Activated CD4-positive, alpha-beta memory T cell treated with anti-CD3 and anti-CD28 coated beads for 36 hours (primary cell): ENCODE results near the gene CREB3L2. TPM values are rescaled to one million over a fixed set of nuclear protein-coding genes. Genes with fewer than 3 reads are reported as not detected.

Experiments
- CTCF ChIA-PET: fragments of 350-600 bp; sonication (Branson Sonifier 250); formaldehyde crosslinking; loops from one replicate; lab custom pipeline; 2021; ENCODE audit warnings: antibody characterized with exemption, inconsistent platforms; lab: Charles Lee
- POLR2A ChIA-PET: fragments of 350-600 bp; sonication (Branson Sonifier 250); formaldehyde crosslinking; loops from one replicate; lab custom pipeline; 2021; ENCODE audit warnings: antibody characterized with exemption; lab: Charles Lee
- DNase-seq: peaks from one replicate; pipeline ENCODE4 v3.0.0-alpha.2; 2020
- H3K27ac Mint-ChIP-seq: one replicate; pipeline ENCODE4 v1.8.0; 2021; ENCODE audit warnings: mixed read lengths
- H3K27me3 Mint-ChIP-seq: one replicate; pipeline ENCODE4 v1.8.0; 2021; ENCODE audit warnings: mixed read lengths
- H3K36me3 Mint-ChIP-seq: one replicate; pipeline ENCODE4 v1.8.0; 2021; ENCODE audit warnings: mixed read lengths
- H3K4me1 Mint-ChIP-seq: one replicate; pipeline ENCODE4 v1.8.0; 2021; ENCODE audit warnings: low read depth, mixed read lengths
- H3K4me3 Mint-ChIP-seq: one replicate; pipeline ENCODE4 v1.8.0; 2021; ENCODE audit warnings: mild to moderate bottlenecking, mixed read lengths
- H3K9me3 Mint-ChIP-seq: one replicate; pipeline ENCODE4 v1.8.0; 2021; ENCODE audit warnings: mixed read lengths
- intact Hi-C: fragments of 100-400 bp; cut with micrococcal nuclease; formaldehyde crosslinking; loops from one replicate; pipeline ENCODE4 v1.15.1; 2023
- total RNA-seq, 2 experiments: library from RNA; stranded (reverse); gene quantifications; one replicate each; pipeline ENCODE4 v1.2.3, GENCODE V29; 2021

Gene CREB3L2
- total RNA-seq, 2 experiments from 2014 or later = 36.1 to 39.4 TPM

DNA sequence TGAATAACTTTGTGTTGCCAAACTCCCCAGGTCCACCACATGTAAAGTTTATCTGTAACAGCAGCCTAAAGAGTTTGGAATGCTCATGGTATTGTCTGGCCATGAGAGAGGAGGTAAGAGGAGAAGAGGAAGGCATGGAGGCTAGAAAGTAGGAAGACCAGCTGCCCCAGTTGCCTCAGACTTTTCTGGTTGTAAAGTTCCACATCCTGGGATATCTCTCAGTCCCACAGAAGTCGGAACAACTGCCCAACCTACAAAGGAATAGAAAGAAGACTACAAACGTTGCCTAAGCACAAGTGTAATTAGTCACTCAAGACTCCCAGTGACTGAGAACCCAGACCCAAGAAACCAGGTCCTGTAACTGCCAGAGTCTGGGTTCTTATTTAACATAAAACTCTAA lies 47.3 kb downstream of the CREB3L2 start:
- peaks cover 18% of the 10 kb centered on the region for H3K36me3 Mint-ChIP-seq
- intact Hi-C loops = no loop called here
- H3K4me3 Mint-ChIP-seq = no peak overlapping the region
- ChIA-PET CTCF (interaction anchor here (2.0 kb wide), 1 partner anchor 48 kb away, joined by 6 read pairs; the partner anchor contains the start of gene CREB3L2), POLR2A (no interaction called here)
- DNase-seq = no peak
- H3K9me3 Mint-ChIP-seq = no peaks in the 10 kb centered on the region
- H3K27ac Mint-ChIP-seq = no peak overlapping the region
- H3K27me3 Mint-ChIP-seq = no peaks in the 10 kb centered on the region
- peaks cover 22% of the 10 kb centered on the region for H3K4me1 Mint-ChIP-seq

DNA sequence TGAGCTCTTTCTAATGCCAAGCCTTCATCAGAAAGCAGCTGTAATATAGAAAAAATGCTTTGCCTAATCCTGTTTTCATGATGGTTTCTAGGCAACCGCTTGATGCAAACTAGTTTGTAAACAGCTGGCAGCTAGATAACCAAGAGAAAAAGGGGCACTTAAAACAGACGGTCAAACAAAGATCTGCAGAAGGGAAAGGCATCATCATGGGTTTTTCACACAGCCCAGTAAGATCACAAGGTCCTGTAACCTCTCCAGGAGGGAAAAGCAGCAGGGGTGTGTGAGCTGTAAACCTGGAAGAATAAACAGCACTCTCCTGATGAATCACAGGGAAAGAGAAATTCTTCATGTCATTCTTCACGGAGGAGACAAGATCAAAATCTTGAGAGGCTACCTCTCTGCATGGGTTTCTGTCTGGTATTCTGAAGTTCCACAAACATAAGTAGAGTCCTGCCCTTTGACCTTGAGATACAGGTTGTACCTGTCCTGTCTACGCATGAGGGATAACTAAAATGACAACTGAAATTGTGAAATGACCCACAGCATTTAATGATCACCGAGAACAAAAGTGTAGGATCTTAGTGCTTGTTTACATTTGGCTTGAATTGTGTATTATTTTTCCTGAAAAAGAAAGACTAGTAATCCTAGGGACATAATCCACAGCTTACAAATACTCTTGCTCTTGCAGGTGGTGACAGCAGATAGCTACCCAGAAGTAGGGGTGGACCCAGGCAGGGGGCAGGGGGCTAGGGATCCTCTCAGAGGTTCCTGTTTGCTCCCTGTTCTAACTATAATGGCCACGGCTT lies 48.0 kb downstream of the CREB3L2 start:
- Mint-ChIP-seq H3K9me3 (no peaks in the 10 kb centered on the region), H3K36me3 (peaks cover 12% of the 10 kb centered on the region), H3K4me3 (no peak overlapping the region), H3K4me1 (peaks cover 20% of the 10 kb centered on the region), H3K27me3 (no peaks in the 10 kb centered on the region), H3K27ac (no peak overlapping the region)
- intact Hi-C loops = no loop called here
- no peak for DNase-seq
- CTCF ChIA-PET = interaction anchor here (0.9 to 2.0 kb wide), 2 partner anchors 19 to 49 kb away, joined by 3 to 6 read pairs; partner anchors contain the start of gene CREB3L2
- POLR2A ChIA-PET = no interaction called here

DNA sequence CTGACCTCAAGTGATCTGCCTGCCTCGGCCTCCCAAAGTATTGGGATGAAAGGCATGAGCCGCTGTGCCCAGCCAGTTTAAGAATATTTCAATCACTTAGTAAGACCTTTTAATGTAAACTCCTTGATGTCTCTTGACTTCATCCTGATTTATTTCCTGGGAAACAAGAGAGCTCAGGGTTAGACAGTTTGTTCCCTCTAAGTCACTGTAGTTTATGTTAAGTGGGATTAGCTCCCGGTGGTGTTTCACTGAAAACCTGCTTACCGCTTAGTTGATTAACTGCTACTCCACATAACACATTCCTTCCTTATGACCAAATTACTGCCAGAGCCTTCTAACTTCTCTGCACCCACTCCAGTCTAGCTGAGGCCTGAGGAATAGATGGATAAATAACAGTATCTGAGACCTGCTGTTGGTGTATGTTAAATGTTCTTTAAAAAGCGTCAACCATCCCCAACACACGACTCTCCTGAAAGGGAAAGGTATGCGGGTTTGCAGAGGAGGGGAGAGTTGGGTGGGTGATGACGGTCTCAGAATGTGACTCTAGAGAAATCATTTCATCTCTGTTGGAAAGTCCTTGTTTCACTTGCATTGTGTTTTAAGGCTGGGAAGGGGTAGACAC lies 48.7 kb downstream of the CREB3L2 start:
- Mint-ChIP-seq H3K4me1 (peaks cover 19% of the 10 kb centered on the region), H3K9me3 (no peaks in the 10 kb centered on the region), H3K27ac (no peak overlapping the region), H3K27me3 (no peaks in the 10 kb centered on the region), H3K4me3 (no peak overlapping the region), H3K36me3 (peaks cover 7% of the 10 kb centered on the region)
- ChIA-PET POLR2A (no interaction called here), CTCF (interaction anchor here (0.9 kb wide), 1 partner anchor 18 kb away, joined by 3 read pairs; no protein-coding TSS in a partner anchor)
- DNase-seq = no peak
- intact Hi-C loops = no loop called here

DNA sequence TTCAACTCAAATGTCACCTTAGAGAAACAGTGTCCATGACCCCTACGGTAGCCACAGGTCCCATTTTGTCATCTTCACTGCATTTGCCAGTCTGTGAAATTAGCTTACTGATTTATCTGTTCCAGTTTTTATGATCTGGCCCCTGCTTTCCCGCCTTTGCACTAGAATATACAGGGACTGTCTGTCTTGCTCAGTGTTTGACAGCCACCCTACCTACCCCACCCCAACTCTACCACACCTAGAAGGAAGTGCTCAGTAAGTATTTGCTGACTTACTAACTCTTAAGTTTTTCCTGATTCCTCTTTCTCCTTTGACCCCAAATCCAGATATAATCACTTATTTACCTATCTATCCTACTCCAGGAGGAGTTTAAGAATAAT lies 49.5 kb downstream of the CREB3L2 start:
- Mint-ChIP-seq H3K4me3 (no peak overlapping the region), H3K36me3 (peaks cover 6% of the 10 kb centered on the region), H3K9me3 (no peaks in the 10 kb centered on the region), H3K27ac (no peak overlapping the region), H3K4me1 (peaks cover 19% of the 10 kb centered on the region), H3K27me3 (no peaks in the 10 kb centered on the region)
- no peak for DNase-seq
- POLR2A ChIA-PET = no interaction called here
- CTCF ChIA-PET = no interaction called here
- intact Hi-C loops = no loop called here

DNA sequence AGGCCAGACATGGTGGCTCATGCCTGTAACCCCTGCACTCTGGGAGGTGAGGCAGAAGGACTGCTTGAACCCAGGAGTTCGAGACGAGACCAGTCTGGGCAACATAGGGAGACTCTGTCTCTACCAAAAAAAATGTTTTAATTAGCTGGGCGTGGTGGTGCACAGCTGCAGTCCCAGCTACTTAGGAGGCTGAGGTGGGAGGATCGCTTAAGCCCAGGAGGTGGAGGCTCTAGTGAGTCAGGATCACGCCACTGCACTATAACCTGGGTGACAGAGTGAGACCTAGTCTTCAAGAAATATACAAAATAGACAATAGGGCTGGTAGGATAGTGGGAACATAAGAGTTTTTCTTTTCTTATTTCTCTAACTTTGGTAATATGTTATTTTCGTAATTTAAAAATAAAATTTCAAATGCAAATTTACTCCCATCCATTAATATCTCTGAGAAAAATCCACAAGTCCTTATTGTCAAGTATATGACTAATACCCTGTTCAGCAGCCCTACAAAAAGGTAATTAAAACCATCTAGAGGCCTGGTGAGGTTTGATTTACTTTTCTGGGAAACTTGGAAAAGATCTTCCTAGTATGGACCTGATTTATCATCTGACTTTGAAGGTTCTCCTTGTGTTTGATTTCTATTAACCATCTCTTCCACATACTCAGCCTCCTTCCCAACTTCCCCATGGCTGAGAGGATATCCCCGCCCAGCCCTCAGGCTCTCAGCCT lies 50.0 kb downstream of the CREB3L2 start:
- Mint-ChIP-seq H3K36me3 (peaks cover 2% of the 10 kb centered on the region), H3K4me3 (no peak overlapping the region), H3K4me1 (peaks cover 19% of the 10 kb centered on the region), H3K9me3 (no peaks in the 10 kb centered on the region), H3K27ac (no peak overlapping the region), H3K27me3 (no peaks in the 10 kb centered on the region)
- no peak for DNase-seq
- intact Hi-C loops = no loop called here
- ChIA-PET POLR2A (no interaction called here), CTCF (interaction anchor here (1.2 kb wide), 1 partner anchor 57 kb away, joined by 3 read pairs; no protein-coding TSS in a partner anchor)

DNA sequence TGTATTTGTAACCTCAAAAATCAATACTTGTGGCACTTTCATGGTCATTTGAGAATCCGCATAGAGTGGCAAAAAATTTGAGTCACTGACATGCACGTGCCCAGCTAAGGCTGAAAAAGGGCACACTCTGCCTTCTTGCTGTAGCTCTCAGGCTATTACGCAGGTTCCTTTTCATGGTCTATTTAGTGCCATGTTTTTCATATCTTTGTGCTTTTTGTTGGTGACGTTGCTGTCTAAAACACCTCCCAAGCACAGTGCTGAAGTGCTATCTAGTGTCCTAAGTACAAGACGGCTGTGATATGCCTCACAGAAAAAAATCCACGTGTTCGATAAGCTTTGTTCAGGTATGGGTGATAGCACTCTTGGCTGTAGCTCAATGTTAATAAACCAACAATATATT lies 50.9 kb downstream of the CREB3L2 start:
- Mint-ChIP-seq H3K4me1 (peaks cover 19% of the 10 kb centered on the region), H3K27ac (no peak overlapping the region), H3K36me3 (peaks cover 2% of the 10 kb centered on the region), H3K4me3 (no peak overlapping the region), H3K27me3 (no peaks in the 10 kb centered on the region), H3K9me3 (no peaks in the 10 kb centered on the region)
- DNase-seq = no peak
- intact Hi-C loops = no loop called here
- CTCF ChIA-PET = interaction anchor here (1.2 to 1.5 kb wide), 3 partner anchors 11 to 295 kb away, joined by 3 read pairs; no protein-coding TSS in a partner anchor
- POLR2A ChIA-PET = no interaction called here

DNA sequence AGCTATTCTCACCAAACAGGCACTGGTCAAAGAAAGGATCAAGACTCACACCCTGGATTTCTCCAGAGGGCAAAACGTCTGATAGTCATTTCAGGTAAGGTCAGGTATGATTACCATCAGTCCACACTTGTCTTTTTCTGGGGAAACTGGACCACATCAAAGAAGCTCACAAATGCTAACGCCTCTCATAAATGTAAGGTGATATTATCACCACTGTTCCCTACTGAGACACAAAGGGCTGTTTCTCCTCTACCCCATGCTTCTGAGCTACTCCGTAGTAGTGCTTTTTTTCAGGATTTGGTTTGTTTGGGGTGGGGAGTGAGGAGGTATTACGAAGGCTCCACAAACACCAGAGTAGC lies 51.6 kb downstream of the CREB3L2 start:
- peaks cover 19% of the 10 kb centered on the region for H3K4me1 Mint-ChIP-seq
- DNase-seq = no peak
- H3K27ac Mint-ChIP-seq = no peak overlapping the region
- POLR2A ChIA-PET = no interaction called here
- CTCF ChIA-PET = interaction anchor here (1.1 to 1.5 kb wide), 3 partner anchors 12 to 294 kb away, joined by 3 to 5 read pairs (median 3); partner anchors contain the start of gene CREB3L2
- H3K9me3 Mint-ChIP-seq = no peaks in the 10 kb centered on the region
- no peak overlapping the region for H3K4me3 Mint-ChIP-seq
- intact Hi-C loops = no loop called here
- no peaks in the 10 kb centered on the region for H3K27me3 Mint-ChIP-seq
- H3K36me3 Mint-ChIP-seq = peaks cover 2% of the 10 kb centered on the region

DNA sequence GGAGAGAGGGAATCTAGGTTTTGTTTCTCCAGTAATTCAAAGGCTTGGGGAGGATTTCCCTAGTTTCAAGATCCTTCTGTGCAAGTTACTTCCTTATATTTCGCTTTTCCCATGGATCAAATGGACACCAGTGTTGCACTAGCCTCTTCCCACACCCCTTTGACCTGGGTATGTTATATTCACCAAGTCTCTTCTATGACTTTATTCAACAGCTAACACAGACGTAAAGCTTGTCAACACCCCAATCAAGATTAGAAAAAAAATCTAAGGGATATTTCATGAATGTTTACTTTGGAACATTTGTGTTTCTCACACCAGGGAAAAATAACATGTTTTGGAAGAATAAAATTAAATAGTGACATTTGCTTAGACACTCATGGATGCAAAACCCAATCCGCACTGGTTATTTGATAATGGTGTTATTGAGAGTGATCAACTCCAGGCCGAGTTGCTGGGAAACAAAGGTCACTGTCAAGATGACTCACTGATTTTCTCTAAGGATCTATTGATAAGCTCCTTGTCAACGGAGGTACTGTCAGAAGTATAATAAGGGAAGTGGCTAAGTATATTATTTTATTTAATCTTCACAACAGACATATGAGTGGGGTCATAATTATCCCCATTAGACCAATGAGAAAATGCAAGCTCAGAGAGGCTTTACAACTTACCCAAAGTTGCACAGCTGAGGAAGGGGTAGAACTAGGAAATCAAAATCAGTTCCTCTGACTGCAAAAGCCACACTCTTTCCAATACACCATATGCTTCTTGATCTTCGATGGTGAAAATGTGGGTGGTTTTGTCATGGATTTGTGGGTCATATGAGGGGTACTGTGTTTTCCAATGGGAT lies 52.2 kb downstream of the CREB3L2 start:
- intact Hi-C loops = no loop called here
- ChIA-PET POLR2A (no interaction called here), CTCF (interaction anchor here (1.1 to 1.5 kb wide), 3 partner anchors 12 to 59 kb away, joined by 3 to 5 read pairs (median 3); partner anchors contain the start of gene CREB3L2)
- H3K4me1 Mint-ChIP-seq = peaks cover 19% of the 10 kb centered on the region
- H3K27ac Mint-ChIP-seq = no peak overlapping the region
- H3K4me3 Mint-ChIP-seq = no peak overlapping the region
- DNase-seq = no peak
- peaks cover 2% of the 10 kb centered on the region for H3K36me3 Mint-ChIP-seq
- no peaks in the 10 kb centered on the region for H3K9me3 Mint-ChIP-seq
- no peaks in the 10 kb centered on the region for H3K27me3 Mint-ChIP-seq

DNA sequence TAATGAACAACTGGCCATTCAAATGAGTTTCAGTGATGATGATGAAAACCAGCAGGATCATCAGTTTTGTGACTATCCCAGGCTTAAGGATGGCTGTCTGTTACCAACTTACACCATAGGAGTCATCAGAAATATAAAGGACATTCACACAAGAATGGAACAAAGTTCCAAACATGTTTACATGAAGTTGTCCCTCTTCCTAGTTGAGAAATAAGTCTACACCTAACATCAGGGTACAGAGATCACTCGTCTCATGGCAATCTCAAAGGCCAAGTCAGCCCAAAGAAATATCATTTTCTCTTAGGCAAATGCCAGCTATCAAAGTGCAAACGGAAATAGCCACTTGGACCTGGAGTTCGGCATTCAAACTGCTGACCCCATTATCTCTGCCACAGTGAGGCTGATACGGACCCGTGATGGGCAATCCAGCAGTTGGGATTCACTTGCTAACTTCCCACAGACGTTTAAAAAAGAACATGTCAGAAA lies 53.0 kb downstream of the CREB3L2 start:
- Mint-ChIP-seq H3K9me3 (no peaks in the 10 kb centered on the region), H3K4me1 (peaks cover 19% of the 10 kb centered on the region), H3K36me3 (peaks cover 2% of the 10 kb centered on the region), H3K4me3 (no peak overlapping the region), H3K27me3 (no peaks in the 10 kb centered on the region), H3K27ac (no peak overlapping the region)
- no peak for DNase-seq
- POLR2A ChIA-PET = no interaction called here
- CTCF ChIA-PET = interaction anchor here (1.5 kb wide), 1 partner anchor 60 kb away, joined by 3 read pairs; no protein-coding TSS in a partner anchor
- intact Hi-C loops = no loop called here

DNA sequence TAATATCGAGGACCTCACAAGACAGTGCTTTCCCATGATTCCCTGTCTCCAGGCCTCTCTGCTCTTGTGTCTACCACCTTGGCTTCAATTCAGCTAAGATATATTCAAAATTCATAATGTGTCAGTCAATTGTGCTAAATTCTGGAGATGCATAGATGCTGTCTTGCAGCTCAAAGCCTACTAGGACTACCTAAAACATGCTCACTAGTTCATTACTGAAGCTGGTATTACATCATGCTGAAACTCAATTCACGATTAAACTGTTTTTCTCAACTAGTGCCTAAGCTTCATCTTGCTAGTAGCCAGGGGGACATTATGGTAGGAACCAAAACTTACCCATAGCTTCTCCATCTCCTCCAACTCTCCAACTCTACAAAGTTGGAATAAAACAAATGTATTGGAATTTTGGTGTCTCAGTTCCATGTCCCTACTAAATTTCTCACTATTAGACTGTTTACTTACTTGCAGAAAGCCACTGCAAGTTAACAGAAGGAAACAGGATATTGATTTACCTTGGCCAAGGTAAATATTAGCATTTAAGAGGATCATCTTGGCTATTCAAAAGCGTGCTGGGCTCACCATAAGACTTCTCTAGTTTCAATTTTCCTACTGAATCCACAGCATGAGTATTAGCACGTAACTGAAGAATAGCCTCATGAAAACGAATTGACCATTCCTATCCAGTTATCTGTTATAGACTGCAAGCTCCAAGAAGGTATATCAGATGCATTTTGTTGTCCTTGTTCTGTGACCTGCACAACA lies 53.6 kb downstream of the CREB3L2 start:
- Mint-ChIP-seq H3K27ac (no peak overlapping the region), H3K4me1 (peaks cover 25% of the 10 kb centered on the region), H3K4me3 (no peak overlapping the region), H3K9me3 (no peaks in the 10 kb centered on the region), H3K27me3 (no peaks in the 10 kb centered on the region), H3K36me3 (peaks cover 2% of the 10 kb centered on the region)
- ChIA-PET CTCF (interaction anchor here (1.5 kb wide), 1 partner anchor 61 kb away, joined by 3 read pairs; no protein-coding TSS in a partner anchor), POLR2A (no interaction called here)
- no peak for DNase-seq
- intact Hi-C loops = no loop called here

DNA sequence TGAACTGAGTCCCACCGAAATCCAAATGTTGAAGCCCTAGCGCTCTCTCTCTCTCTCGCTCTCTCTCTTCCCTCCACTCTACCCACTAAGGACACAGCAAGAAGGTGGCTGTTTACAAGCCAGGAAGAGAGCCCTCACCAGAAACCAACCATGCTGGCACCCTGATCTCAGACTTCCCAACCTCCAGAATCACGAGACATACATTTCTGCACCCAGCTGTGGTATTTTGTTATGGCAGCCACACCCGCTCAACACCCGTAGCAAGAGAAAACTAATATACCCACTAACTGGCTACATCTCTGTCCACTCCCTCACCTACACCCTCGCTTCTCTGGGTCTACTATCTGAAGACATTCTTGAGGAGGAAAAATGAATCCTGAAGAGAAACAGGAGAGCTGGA lies 54.8 kb downstream of the CREB3L2 start:
- H3K9me3 Mint-ChIP-seq = no peaks in the 10 kb centered on the region
- no peak overlapping the region for H3K27ac Mint-ChIP-seq
- peaks cover 25% of the 10 kb centered on the region for H3K4me1 Mint-ChIP-seq
- ChIA-PET CTCF (no interaction called here), POLR2A (no interaction called here)
- no peaks in the 10 kb centered on the region for H3K36me3 Mint-ChIP-seq
- H3K27me3 Mint-ChIP-seq = no peaks in the 10 kb centered on the region
- intact Hi-C loops = no loop called here
- H3K4me3 Mint-ChIP-seq = no peak overlapping the region
- DNase-seq = no peak
